T-helper 2 cell treated with Interferon-gamma antibody and Interleukin-4, amounts not matched to agents 5 μg/mL and 100 μg/mL, for 36 hours (primary cell): ENCODE results near the gene ASTL.
A peak's percentile ranks its signal among the peaks of the same experiment; 100 is the strongest.

ENCODE experiments used
- DNase-seq: peaks from one replicate; pipeline ENCODE4 v3.0.0; 2021; ENCODE audit warnings: low spot score
- H3K27ac Mint-ChIP-seq: one replicate; pipeline ENCODE4 v1.8.0; 2021; ENCODE audit warnings: mild to moderate bottlenecking, mixed read lengths
- H3K27me3 Mint-ChIP-seq: one replicate; pipeline ENCODE4 v1.8.0; 2021; ENCODE audit warnings: low read depth, mixed read lengths
- H3K36me3 Mint-ChIP-seq: one replicate; pipeline ENCODE4 v1.8.0; 2021; ENCODE audit warnings: low read depth, mixed read lengths
- H3K4me1 Mint-ChIP-seq: one replicate; pipeline ENCODE4 v1.8.0; 2021; ENCODE audit warnings: low read depth, mixed read lengths
- H3K4me3 Mint-ChIP-seq: one replicate; pipeline ENCODE4 v1.8.0; 2022; ENCODE audit warnings: mild to moderate bottlenecking, moderate library complexity, mixed read lengths
- H3K9me3 Mint-ChIP-seq: one replicate; pipeline ENCODE4 v1.8.0; 2021; ENCODE audit warnings: mixed read lengths

ASTL gene

DNA sequence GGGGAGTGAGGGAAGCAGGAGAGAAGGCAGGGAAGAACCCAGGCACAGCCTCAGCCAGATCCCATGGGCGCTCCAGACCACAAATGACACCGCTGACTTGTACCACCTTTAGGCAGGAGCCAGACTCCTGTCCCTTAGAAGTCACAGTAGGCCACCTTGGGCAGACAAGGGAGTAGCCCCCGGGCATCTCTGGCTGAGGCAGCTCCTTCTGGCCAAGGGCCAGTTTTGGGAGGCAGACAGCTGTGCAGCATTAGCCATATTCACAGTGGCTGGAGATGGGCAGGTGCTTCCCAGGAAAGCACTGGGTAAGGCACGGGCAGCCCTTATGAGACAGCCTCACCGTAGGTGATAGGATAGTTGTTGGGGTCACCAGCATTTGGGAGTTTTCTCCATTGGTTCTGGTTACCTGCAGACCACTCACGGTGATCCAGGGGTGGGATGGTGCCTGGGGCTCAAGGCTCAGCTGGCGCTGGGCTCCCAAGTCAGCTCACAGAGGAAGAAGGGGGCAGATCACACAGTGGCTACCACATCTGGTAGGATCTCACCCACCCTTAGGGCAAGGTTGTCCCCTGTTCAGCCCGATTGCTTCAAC, 2.1 kb downstream of the ASTL start:
- no peaks in the 10 kb centered on the region for H3K36me3 Mint-ChIP-seq
- H3K9me3 Mint-ChIP-seq = no peaks in the 10 kb centered on the region
- no peak overlapping the region for H3K4me3 Mint-ChIP-seq
- H3K4me1 Mint-ChIP-seq = peaks cover 9% of the 10 kb centered on the region
- no peak overlapping the region for H3K27ac Mint-ChIP-seq
- no peak for DNase-seq
- H3K27me3 Mint-ChIP-seq = no peaks in the 10 kb centered on the region

- H3K4me3 Mint-ChIP-seq = no peak overlapping the region
- H3K27me3 Mint-ChIP-seq = no peaks in the 10 kb centered on the region
- H3K4me1 Mint-ChIP-seq = peaks cover 12% of the 10 kb centered on the region
- no peaks in the 10 kb centered on the region for H3K36me3 Mint-ChIP-seq
- no peaks in the 10 kb centered on the region for H3K9me3 Mint-ChIP-seq
- no peak overlapping the region for H3K27ac Mint-ChIP-seq
- DNase-seq = no peak
Measured at GRCh38 chr2:96135621-96136020, 2.7 kb downstream of the ASTL start.

DNA sequence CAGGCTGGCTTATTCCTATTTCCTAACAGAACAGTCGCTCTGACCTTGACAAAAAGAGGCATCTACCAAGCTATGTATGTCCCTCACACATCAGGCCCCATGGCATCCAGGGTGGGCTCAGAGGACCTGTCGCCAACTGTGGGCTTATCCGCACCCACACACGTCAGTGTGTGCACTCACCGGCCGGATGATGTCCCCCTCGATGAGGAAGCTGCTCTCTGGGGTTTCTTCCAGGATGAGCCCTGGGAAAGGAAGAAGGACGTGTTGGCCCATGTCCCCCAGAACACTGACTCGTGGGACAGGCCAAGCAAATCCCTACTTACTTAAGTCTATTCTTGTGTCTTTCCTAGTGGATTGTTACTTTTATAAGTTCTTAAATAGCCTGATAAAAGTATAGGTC, 3.1 kb downstream of the ASTL start:
- H3K27ac Mint-ChIP-seq = peak overlapping the region; percentile 4
- no peak overlapping the region for H3K4me3 Mint-ChIP-seq

GRCh38 chr2:96134421-96134820, 3.9 kb downstream of the ASTL start:
- H3K27ac Mint-ChIP-seq = no peak overlapping the region
- peaks cover 16% of the 10 kb centered on the region for H3K4me1 Mint-ChIP-seq
- no peaks in the 10 kb centered on the region for H3K9me3 Mint-ChIP-seq
- H3K4me3 Mint-ChIP-seq = no peak overlapping the region
- no peaks in the 10 kb centered on the region for H3K27me3 Mint-ChIP-seq
- H3K36me3 Mint-ChIP-seq = no peaks in the 10 kb centered on the region
- DNase-seq = no peak

More for the DNA sequence above, 3.1 kb downstream of the ASTL start:
- no peaks in the 10 kb centered on the region for H3K9me3 Mint-ChIP-seq
- DNase-seq = no peak
- peaks cover 16% of the 10 kb centered on the region for H3K4me1 Mint-ChIP-seq
- H3K36me3 Mint-ChIP-seq = no peaks in the 10 kb centered on the region
- no peaks in the 10 kb centered on the region for H3K27me3 Mint-ChIP-seq

DNA sequence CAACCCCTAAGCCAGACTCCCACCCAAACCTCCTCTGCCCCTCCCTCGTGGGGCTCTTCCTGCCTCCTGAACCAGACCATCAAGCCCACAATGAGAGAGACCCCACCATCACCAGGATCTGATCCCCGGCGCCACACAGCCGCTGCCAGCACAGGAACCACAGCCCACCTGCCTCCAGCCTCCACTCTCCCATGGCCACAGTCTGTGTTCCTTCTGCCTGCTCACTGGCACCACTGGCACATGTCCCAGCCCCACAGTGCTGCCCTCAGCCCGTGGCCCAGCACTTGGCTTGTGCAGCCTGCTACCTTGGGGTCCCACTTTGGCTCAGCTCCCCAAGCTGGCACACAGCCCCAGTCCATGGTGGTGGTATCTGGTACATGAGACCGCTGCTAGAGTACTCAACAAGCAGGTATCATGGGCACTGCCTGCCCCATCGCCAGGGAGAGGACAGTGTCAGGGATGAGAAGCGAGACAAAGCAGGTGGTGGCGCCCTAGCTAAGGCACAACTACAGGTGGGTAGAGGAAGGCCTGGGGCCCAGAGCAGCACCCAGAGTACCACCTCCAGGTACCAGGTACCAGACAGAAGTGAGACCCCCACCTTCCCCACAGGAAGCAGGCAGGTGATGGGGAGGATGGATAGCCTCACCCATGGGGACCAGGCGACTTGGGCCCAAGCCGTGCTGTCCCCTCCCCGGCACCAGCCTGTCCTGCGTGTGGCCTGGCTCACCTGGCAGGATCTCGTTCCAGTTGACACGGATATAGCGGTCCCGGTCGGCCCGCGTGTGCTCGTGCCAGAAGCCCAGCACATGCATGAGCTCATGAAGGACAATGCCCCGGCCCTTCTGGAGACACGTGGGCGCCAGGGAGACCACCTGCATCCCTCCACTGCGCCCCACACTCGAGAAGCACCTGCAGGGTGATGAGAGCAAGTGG, 6.2 kb downstream of the ASTL start:
- Mint-ChIP-seq H3K4me1 (peaks cover 16% of the 10 kb centered on the region), H3K27ac (peak overlapping the region; percentile 69), H3K27me3 (no peaks in the 10 kb centered on the region), H3K4me3 (peak overlapping the region; percentile 34), H3K9me3 (no peaks in the 10 kb centered on the region), H3K36me3 (no peaks in the 10 kb centered on the region)
- DNase-seq = no peak

GRCh38 chr2:96131152-96131812, 7.0 kb downstream of the ASTL start:
- peak; percentile 37 for DNase-seq
- Mint-ChIP-seq H3K9me3 (no peaks in the 10 kb centered on the region), H3K36me3 (no peaks in the 10 kb centered on the region), H3K4me3 (no peak overlapping the region), H3K27ac (peak overlapping the region; percentile 69), H3K27me3 (no peaks in the 10 kb centered on the region), H3K4me1 (peaks cover 16% of the 10 kb centered on the region)

GRCh38 chr2:96130483-96130882, 7.8 kb downstream of the ASTL start:
- no peaks in the 10 kb centered on the region for H3K27me3 Mint-ChIP-seq
- H3K4me3 Mint-ChIP-seq = no peak overlapping the region
- H3K27ac Mint-ChIP-seq = no peak overlapping the region
- peaks cover 16% of the 10 kb centered on the region for H3K4me1 Mint-ChIP-seq
- no peaks in the 10 kb centered on the region for H3K9me3 Mint-ChIP-seq
- H3K36me3 Mint-ChIP-seq = no peaks in the 10 kb centered on the region
- DNase-seq = no peak

DNA sequence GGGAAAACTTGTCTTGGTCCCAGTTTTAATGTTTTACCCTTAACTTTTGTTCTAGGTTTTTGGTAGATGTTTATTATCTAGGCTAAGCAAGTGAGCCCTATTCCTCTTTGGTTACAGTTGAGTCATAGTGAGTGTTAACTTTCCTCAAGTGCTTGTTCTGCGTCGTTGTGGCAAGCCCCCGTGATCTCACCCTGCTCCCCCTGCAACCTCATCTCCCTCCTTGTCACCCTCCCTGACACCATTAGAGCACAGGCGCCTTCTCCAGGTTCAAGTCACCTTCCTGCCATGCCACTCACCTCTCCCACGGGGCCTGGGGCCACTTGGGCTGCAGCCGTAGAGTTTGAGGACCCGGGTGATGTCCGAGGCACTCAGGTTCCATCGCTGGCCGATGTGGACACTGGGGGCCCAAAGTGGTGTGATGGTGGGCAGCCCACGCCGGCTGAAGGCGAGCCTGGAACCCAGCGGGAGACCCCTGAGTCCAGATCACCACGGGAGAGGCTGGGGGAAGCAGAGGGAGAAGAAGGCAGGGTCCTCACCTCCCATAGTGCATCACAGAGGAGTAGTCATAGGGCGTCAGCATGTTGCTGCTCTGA, 8.7 kb downstream of the ASTL start:
- Mint-ChIP-seq H3K36me3 (no peaks in the 10 kb centered on the region), H3K4me3 (no peak overlapping the region), H3K9me3 (no peaks in the 10 kb centered on the region), H3K27ac (no peak overlapping the region), H3K27me3 (no peaks in the 10 kb centered on the region), H3K4me1 (peaks cover 16% of the 10 kb centered on the region)
- no peak for DNase-seq

DNA sequence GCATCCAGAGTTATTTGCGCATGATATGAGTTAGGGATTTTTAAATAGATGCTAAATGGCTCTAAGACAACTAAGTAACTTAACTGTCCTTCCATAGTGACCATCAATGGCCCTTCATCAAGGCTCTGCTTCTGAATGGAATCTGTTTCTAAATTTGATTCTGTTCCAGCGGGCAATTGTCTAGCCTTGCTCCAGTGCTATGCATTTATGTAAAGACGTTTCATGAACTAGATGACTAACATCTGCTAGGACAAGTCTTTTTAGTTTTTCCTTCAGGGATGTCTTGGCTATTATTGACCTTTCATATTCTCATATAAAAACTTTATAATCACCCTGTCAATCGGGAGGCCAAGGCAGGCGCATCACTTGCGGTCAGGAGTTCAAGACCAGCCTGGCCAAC, 9.8 kb downstream of the ASTL start:
- H3K4me3 Mint-ChIP-seq = no peak overlapping the region
- no peaks in the 10 kb centered on the region for H3K36me3 Mint-ChIP-seq
- no peaks in the 10 kb centered on the region for H3K9me3 Mint-ChIP-seq
- no peak for DNase-seq
- no peaks in the 10 kb centered on the region for H3K27me3 Mint-ChIP-seq
- H3K27ac Mint-ChIP-seq = no peak overlapping the region
- H3K4me1 Mint-ChIP-seq = peaks cover 16% of the 10 kb centered on the region

GRCh38 chr2:96124406-96125265, 13.7 kb downstream of the ASTL start:
- Mint-ChIP-seq H3K36me3 (no peaks in the 10 kb centered on the region), H3K4me1 (peaks cover 8% of the 10 kb centered on the region), H3K9me3 (no peaks in the 10 kb centered on the region), H3K27ac (no peak overlapping the region), H3K4me3 (no peak overlapping the region), H3K27me3 (peaks cover 20% of the 10 kb centered on the region)
- no peak for DNase-seq

GRCh38 chr2:96123936-96124335, 14.4 kb downstream of the ASTL start:
- Mint-ChIP-seq H3K9me3 (no peaks in the 10 kb centered on the region), H3K27ac (no peak overlapping the region), H3K27me3 (peaks cover 26% of the 10 kb centered on the region), H3K4me3 (no peak overlapping the region), H3K36me3 (no peaks in the 10 kb centered on the region), H3K4me1 (peaks cover 8% of the 10 kb centered on the region)
- DNase-seq = no peak

GRCh38 chr2:96123290-96123689, 15.0 kb downstream of the ASTL start:
- H3K4me1 Mint-ChIP-seq = peaks cover 8% of the 10 kb centered on the region
- H3K9me3 Mint-ChIP-seq = no peaks in the 10 kb centered on the region
- peaks cover 29% of the 10 kb centered on the region for H3K27me3 Mint-ChIP-seq
- no peak overlapping the region for H3K4me3 Mint-ChIP-seq
- no peak for DNase-seq
- no peak overlapping the region for H3K27ac Mint-ChIP-seq
- H3K36me3 Mint-ChIP-seq = no peaks in the 10 kb centered on the region

GRCh38 chr2:96122391-96122790, 15.9 kb downstream of the ASTL start:
- no peak overlapping the region for H3K4me3 Mint-ChIP-seq
- no peaks in the 10 kb centered on the region for H3K9me3 Mint-ChIP-seq
- no peak overlapping the region for H3K27ac Mint-ChIP-seq
- peaks cover 11% of the 10 kb centered on the region for H3K4me1 Mint-ChIP-seq
- H3K27me3 Mint-ChIP-seq = peaks cover 29% of the 10 kb centered on the region
- no peaks in the 10 kb centered on the region for H3K36me3 Mint-ChIP-seq
- no peak for DNase-seq
